Measurements from ENCODE around the gene SMIM38.
"Not testable (repeated sequence)": the region's sequence is repeated elsewhere in the genome, so short reads cannot be mapped to it uniquely, and the experiment has no call there.

SMIM38 gene

GRCh38 chr11:69135420-69136363 lies 20.0 kb upstream of the SMIM38 start:
- DNase-seq (ENCODE audit: low spot score), result no peak
- TF ChIP-seq CTCF (IDR thresholded peaks at IDR 0.05; ENCODE audit: extremely low read depth, missing control alignments), result no peak

- DNase-seq (ENCODE audit: low spot score), result no peak
- no peak for TF ChIP-seq CTCF (IDR thresholded peaks at IDR 0.05; ENCODE audit: extremely low read depth, missing control alignments)
Measured at GRCh38 chr11:69136471-69136870, 19.3 kb upstream of the SMIM38 start.

GRCh38 chr11:69137151-69137844 lies 18.4 kb upstream of the SMIM38 start:
- TF ChIP-seq CTCF (IDR thresholded peaks at IDR 0.05; ENCODE audit: extremely low read depth, missing control alignments), result no peak
- DNase-seq (ENCODE audit: low spot score), result no peak

- DNase-seq (ENCODE audit: low spot score), result no peak
- TF ChIP-seq CTCF (IDR thresholded peaks at IDR 0.05; ENCODE audit: extremely low read depth, missing control alignments), result no peak
Measured at GRCh38 chr11:69138265-69138664, 17.5 kb upstream of the SMIM38 start.

GRCh38 chr11:69140161-69140560 lies 15.6 kb upstream of the SMIM38 start:
- not testable (repeated sequence) for DNase-seq (ENCODE audit: low spot score)

GRCh38 chr11:69140635-69141034 lies 15.1 kb upstream of the SMIM38 start:
- TF ChIP-seq CTCF (IDR thresholded peaks at IDR 0.05; ENCODE audit: extremely low read depth, missing control alignments), result no peak
- no peak for DNase-seq (ENCODE audit: low spot score)

- DNase-seq (ENCODE audit: low spot score), result no peak
- no peak for TF ChIP-seq CTCF (IDR thresholded peaks at IDR 0.05; ENCODE audit: extremely low read depth, missing control alignments)
Measured at GRCh38 chr11:69141742-69142141, 14.0 kb upstream of the SMIM38 start.
